Stimulated activated naive CD8-positive, alpha-beta T cell treated with anti-CD3 and anti-CD28 coated beads, Interleukin-15, amount 100 ng/mL, for 72 hours (primary cell): ENCODE results near the gene MIDN.
A peak's percentile ranks its signal among the peaks of the same experiment; 100 is the strongest.

Experiments used
- ATAC-seq: fragments of 150-1000 bp; cut with Tn5 transposase; 2 replicates; pipeline ENCODE4 v1.10.0; 2021; ENCODE audit warnings: mild to moderate bottlenecking, moderate library complexity
- DNase-seq, 2 donors: peaks; one replicate each; pipeline ENCODE4 v3.0.0; 2021 to 2022
- H3K27ac Mint-ChIP-seq, 2 donors: one replicate each; pipeline ENCODE4 v1.8.0; 2022; ENCODE audit warnings: mild to moderate bottlenecking in 2 of 2, mixed read lengths in 2 of 2, moderate library complexity in 2 of 2
- H3K27me3 Mint-ChIP-seq: one replicate; pipeline ENCODE4 v1.8.0; 2022; ENCODE audit warnings: mixed read lengths
- H3K4me1 Mint-ChIP-seq: one replicate; pipeline ENCODE4 v1.8.0; 2022; ENCODE audit warnings: mild to moderate bottlenecking, mixed read lengths
- H3K4me3 Mint-ChIP-seq, 2 donors: one replicate each; pipeline ENCODE4 v1.8.0; 2022; ENCODE audit warnings: mild to moderate bottlenecking in 2 of 2, mixed read lengths in 2 of 2, moderate library complexity in 1 of 2
- H3K9me3 Mint-ChIP-seq, 2 donors: one replicate each; pipeline ENCODE4 v1.8.0; 2022; ENCODE audit warnings: mixed read lengths in 2 of 2

The MIDN gene

DNA sequence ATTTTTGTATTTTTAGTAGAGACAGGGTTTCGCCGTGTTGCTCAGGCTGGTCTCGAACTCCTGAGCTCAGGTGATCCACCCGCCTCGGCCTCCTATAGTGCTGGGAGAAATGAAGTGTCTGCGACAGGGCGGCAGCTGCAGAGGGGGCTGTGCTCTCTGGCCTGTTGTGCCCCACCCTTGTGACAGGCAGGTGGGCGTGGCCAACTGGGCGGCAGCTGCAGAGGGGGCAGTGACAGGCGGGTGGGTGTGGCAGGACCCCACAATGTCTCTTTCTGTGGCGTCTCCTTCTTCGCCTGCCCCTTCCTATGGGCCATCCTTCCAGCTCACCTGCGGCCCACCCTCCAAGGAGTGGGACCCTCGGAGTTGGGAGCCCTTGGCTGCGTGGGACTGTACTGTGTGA lies 31.0 kb upstream of the MIDN start:
- Mint-ChIP-seq H3K4me3 (no peak overlapping the region), H3K4me1 (peaks cover 28% of the 10 kb centered on the region), H3K9me3 (no peaks in the 10 kb centered on the region), H3K27me3 (no peaks in the 10 kb centered on the region), H3K27ac (peak overlapping the region in 1 of 2 donors; percentile 34)
- no peak for ATAC-seq
- no peak for DNase-seq

GRCh38 chr19:1218751-1219567 lies 29.4 kb upstream of the MIDN start:
- no peaks in the 10 kb centered on the region for H3K9me3 Mint-ChIP-seq
- ATAC-seq: no peak
- no peak overlapping the region for H3K4me3 Mint-ChIP-seq
- H3K4me1 Mint-ChIP-seq: peaks cover 17% of the 10 kb centered on the region
- H3K27me3 Mint-ChIP-seq: no peaks in the 10 kb centered on the region
- DNase-seq: no peak
- H3K27ac Mint-ChIP-seq: no peak overlapping the region

DNA sequence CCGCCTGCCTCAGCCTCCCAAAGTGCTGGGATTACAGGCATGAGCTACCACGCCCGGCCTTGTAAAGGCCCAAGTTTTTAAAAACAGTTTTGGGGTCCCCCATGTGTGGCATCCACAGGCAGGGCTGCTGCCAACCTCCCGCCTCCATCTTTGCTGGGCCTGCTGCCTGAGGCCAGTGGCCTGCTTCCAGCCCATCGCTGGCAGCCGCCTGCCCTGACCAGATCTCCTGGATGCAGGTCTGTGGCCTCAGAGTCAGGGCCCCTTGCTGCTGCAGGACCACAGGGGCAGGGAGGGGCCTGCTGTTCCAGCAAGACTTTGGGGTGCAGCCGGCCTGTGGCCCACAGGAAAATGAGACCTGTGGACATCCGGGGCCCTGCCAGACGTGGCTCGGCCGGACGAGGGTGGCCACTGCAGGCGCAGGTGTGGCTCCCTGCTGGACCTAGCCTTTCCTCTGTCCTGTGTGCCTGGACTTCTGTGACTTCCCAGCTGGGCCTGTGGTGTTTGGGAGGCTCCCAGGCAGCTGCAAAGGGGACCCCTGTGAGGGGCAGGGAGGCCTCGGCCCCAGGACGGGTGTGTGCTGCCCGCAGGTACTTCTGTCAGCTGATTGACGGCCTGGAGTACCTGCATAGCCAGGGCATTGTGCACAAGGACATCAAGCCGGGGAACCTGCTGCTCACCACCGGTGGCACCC lies 28.5 kb upstream of the MIDN start:
- Mint-ChIP-seq H3K4me3 (no peak overlapping the region), H3K27ac (no peak overlapping the region), H3K27me3 (no peaks in the 10 kb centered on the region), H3K9me3 (no peaks in the 10 kb centered on the region), H3K4me1 (peaks cover 11% of the 10 kb centered on the region)
- no peak for DNase-seq
- no peak for ATAC-seq

GRCh38 chr19:1220477-1220930 lies 27.9 kb upstream of the MIDN start:
- DNase-seq (no peak), ATAC-seq (no peak)
- Mint-ChIP-seq H3K27me3 (no peaks in the 10 kb centered on the region), H3K27ac (no peak overlapping the region), H3K4me1 (peaks cover 11% of the 10 kb centered on the region), H3K4me3 (no peak overlapping the region), H3K9me3 (no peaks in the 10 kb centered on the region)

DNA sequence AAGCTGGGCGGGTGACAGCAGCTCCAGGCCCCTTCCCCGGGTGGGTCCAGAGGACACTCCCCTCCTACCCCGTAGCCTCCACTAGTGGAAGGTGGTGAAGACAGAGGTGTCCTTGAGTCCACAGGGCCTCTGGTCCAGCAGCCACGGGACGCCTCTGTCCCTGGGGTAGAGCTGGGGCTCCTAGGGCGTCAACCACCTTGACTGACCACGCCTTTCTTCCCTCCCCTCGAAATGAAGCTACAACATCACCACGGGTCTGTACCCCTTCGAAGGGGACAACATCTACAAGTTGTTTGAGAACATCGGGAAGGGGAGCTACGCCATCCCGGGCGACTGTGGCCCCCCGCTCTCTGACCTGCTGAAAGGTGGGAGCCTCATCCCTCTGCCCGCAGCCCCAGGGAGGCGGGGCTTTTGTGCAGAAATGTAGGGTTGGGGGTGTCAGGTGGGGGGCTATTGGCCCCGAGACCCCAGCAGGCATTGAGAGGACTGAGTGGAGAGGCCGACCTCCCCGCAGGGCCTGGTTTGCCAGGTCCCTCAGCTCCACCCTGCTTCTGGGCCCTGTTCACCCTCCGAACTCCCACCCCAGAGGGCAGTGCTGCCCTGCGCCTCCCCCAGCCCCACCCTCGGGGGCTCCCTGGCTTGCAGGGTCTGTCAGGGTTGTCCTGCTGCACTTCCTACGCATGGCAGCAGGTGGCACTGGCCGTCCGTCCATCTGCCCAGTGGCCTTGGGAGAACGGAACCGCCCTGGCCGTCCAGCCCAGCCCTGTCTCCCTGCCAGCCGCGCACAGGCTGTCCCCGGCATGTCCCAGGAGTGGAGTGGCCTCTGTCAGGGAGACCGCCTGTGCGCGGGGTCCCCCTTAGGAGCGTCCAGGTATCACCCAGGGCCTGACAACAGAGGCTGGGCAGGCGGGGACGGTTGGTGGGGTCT lies 27.1 kb upstream of the MIDN start:
- Mint-ChIP-seq H3K4me3 (no peak overlapping the region), H3K4me1 (peaks cover 11% of the 10 kb centered on the region), H3K9me3 (no peaks in the 10 kb centered on the region), H3K27me3 (no peaks in the 10 kb centered on the region), H3K27ac (no peak overlapping the region)
- ATAC-seq (no peak), DNase-seq (no peak)

GRCh38 chr19:1221904-1222255 lies 26.5 kb upstream of the MIDN start:
- DNase-seq (no peak), ATAC-seq (no peak)
- Mint-ChIP-seq H3K4me1 (peaks cover 9% of the 10 kb centered on the region), H3K9me3 (no peaks in the 10 kb centered on the region), H3K4me3 (no peak overlapping the region), H3K27ac (no peak overlapping the region), H3K27me3 (no peaks in the 10 kb centered on the region)

DNA sequence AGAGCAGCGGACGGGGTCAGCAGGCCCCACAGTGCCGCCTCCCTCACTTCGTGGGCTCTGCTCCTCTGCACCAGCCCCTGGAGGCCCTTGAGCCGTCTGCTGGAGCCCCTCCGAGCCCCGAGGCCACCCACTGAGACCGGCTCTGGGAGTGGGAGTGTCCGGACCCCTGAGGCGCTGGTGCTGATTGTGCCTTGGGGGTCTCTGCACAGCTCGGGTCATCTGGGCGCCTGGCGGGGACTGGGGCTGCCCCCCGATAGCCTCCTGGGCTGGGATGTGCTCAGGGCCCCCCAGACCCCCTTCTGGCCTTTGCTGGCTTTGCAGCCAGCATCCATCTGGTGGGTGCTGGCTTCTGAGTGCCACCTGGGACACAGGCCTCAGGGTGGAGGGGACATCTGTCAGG lies 26.0 kb upstream of the MIDN start:
- Mint-ChIP-seq H3K27me3 (no peaks in the 10 kb centered on the region), H3K4me3 (no peak overlapping the region), H3K4me1 (peaks cover 4% of the 10 kb centered on the region), H3K9me3 (no peaks in the 10 kb centered on the region), H3K27ac (no peak overlapping the region)
- ATAC-seq (no peak), DNase-seq (no peak)

GRCh38 chr19:1223018-1223855 lies 25.1 kb upstream of the MIDN start:
- peak in 1 of 2 donors; percentile 41 for DNase-seq
- peak; percentile 19 for ATAC-seq
- Mint-ChIP-seq H3K9me3 (no peaks in the 10 kb centered on the region), H3K4me1 (no peaks in the 10 kb centered on the region), H3K27ac (no peak overlapping the region), H3K4me3 (no peak overlapping the region), H3K27me3 (no peaks in the 10 kb centered on the region)

- DNase-seq: no peak
- H3K27me3 Mint-ChIP-seq: no peaks in the 10 kb centered on the region
- no peaks in the 10 kb centered on the region for H3K4me1 Mint-ChIP-seq
- no peak overlapping the region for H3K27ac Mint-ChIP-seq
- peak; percentile 11 for ATAC-seq
- H3K9me3 Mint-ChIP-seq: no peaks in the 10 kb centered on the region
- H3K4me3 Mint-ChIP-seq: no peak overlapping the region
Measured at GRCh38 chr19:1224047-1224825, 24.1 kb upstream of the MIDN start.

- DNase-seq: no peak
- no peaks in the 10 kb centered on the region for H3K27me3 Mint-ChIP-seq
- H3K9me3 Mint-ChIP-seq: no peaks in the 10 kb centered on the region
- H3K27ac Mint-ChIP-seq: no peak overlapping the region
- H3K4me3 Mint-ChIP-seq: no peak overlapping the region
- no peaks in the 10 kb centered on the region for H3K4me1 Mint-ChIP-seq
- ATAC-seq: no peak
Measured at GRCh38 chr19:1224847-1225246, 23.5 kb upstream of the MIDN start.

DNA sequence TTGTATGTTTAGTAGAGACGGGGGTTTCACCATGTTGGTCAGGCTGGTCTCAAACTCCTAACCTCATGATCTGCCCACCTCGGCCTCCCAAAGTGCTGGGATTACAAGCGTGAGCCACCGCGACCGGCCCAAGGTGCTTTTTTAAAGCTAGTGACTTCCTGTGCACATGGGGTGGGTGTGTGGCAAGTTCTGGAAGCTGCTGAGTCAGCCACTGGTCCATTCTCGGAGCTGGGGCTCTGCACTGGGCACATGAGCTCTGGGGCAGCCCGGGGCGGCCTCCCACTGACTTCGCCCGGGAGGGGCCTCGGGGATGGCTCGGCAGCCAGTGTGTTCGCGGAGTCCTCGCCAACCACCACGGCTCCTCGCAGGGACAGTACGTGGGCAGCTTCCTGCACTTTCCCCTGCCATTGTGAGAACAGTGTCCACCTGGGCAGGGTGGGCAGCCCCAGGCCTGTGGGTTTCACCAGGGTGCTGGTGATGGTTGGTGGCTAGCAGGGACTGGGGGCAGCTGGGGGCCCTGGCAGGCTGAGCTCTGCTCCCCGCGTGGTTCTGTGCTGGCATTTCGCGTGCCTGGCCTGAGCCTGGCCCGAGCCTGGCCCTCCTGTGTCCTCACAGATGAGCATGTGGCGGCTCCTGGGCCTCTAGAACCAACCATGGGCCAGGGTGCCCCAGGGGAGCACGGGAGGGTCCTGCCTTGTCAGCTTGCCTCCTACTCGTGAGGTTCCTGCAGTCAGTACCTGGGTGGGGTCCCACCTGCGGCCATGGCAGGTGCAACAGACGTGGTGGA lies 22.8 kb upstream of the MIDN start:
- DNase-seq (no peak), ATAC-seq (no peak)
- Mint-ChIP-seq H3K27ac (no peak overlapping the region), H3K4me3 (no peak overlapping the region), H3K4me1 (no peaks in the 10 kb centered on the region), H3K27me3 (no peaks in the 10 kb centered on the region), H3K9me3 (no peaks in the 10 kb centered on the region)

DNA sequence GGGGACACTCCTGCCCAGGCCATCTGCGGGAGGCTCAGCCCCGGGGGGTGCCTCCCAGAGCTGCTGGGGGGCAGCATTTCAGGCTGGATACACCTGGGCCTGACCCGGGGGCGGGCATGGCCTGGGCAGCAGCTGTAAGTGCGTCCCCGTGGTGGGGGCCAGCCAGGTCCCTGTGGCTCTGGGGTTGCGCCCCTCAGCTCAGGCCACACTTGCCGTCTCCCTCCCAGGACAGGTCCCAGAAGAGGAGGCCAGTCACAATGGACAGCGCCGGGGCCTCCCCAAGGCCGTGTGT lies 22.2 kb upstream of the MIDN start:
- Mint-ChIP-seq H3K27me3 (no peaks in the 10 kb centered on the region), H3K27ac (no peak overlapping the region)
- ATAC-seq: no peak

GRCh38 chr19:1226522-1227303 lies 21.7 kb upstream of the MIDN start:
- DNase-seq (no peak), ATAC-seq (no peak)
- H3K27me3 Mint-ChIP-seq: no peaks in the 10 kb centered on the region
- H3K4me3 Mint-ChIP-seq: no peak overlapping the region
- peaks cover 3% of the 10 kb centered on the region for H3K4me1 Mint-ChIP-seq
- H3K9me3 Mint-ChIP-seq: no peaks in the 10 kb centered on the region
- no peak overlapping the region for H3K27ac Mint-ChIP-seq

More for the DNA sequence above, 22.2 kb upstream of the MIDN start:
- DNase-seq: no peak
- H3K9me3 Mint-ChIP-seq: no peaks in the 10 kb centered on the region
- H3K4me1 Mint-ChIP-seq: no peaks in the 10 kb centered on the region
- no peak overlapping the region for H3K4me3 Mint-ChIP-seq
